Measurements from ENCODE around the gene P2RY2.

DNA sequence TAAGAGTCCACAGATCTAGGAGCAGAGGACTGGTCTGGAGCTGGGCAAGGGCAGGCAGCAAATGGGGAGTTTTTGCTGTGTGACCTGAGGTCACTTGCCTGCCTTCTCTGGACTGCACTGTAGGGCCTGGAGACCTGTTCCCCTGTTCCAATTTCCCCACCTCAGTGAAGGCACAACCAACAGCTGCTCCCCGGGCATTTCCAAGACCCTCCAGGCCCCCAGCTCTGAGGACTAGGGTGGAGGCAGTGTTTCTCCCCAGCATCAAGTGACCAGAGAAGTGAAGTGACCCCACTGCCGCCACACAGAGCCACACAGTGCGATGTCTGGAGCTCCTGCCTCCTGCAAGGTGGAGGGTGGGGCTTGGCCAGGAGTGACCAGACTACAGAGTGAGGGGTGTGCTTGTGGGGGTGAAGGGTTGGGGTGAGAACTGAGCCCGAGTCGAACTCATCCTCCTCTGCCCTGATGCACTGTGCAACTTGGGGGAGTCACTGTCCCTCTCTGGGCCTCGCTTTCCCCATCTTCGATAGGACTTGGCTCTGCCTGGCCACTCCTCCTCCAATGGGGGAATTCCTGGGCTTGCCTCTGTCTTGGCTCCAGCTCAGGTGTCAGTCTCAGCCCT, 21.6 kb downstream of the P2RY2 start:
- no peak for TF ChIP-seq FIP1L1 (IDR thresholded peaks at IDR 0.05; ENCODE audit: low read depth, low read length, poor library complexity, severe bottlenecking)
- TF ChIP-seq ZNF174 (CRISPR knock-in tag; IDR thresholded peaks at IDR 0.05), result no peak
- TF ChIP-seq SIN3A (IDR thresholded peaks at IDR 0.05; ENCODE audit: borderline replicate concordance in 2 of 2, control insufficient read depth in 1 of 2, low read depth in 2 of 2, low read length in 2 of 2), result no peak
- no peak for TF ChIP-seq ZNF766 (CRISPR knock-in tag; conservative IDR thresholded peaks at IDR 0.05)
- TF ChIP-seq CTCF (IDR thresholded peaks at IDR 0.05 in 2 of 3, conservative IDR thresholded peaks at IDR 0.05 in 1 of 3; ENCODE audit: insufficient read depth in 2 of 3, low read depth in 1 of 3, low read length in 3 of 3), result no peak
- no peak for TF ChIP-seq PHTF2 (CRISPR knock-in tag; IDR thresholded peaks at IDR 0.05)
- no peak for TF ChIP-seq POLR2AphosphoS5 (IDR thresholded peaks at IDR 0.05; ENCODE audit: control insufficient read depth, insufficient read depth, low read depth, low read length)

All from K562 (cell line).